HG03565 (cell line): ENCODE results near the gene GNL3L.
A peak's percentile ranks its signal among the peaks of the same experiment; 100 is the strongest.
"Not testable (repeated sequence)": the region's sequence is repeated elsewhere in the genome, so short reads cannot be mapped to it uniquely, and the experiment has no call there.

Experiments used
- ATAC-seq: cut with Tn5 transposase; IDR thresholded peaks from one replicate; pipeline ENCODE4 v1.9.1; 2021; ENCODE audit warnings: mild to moderate bottlenecking, moderate library complexity; ENCODE audit not compliant: unreplicated experiment

Gene GNL3L, protein sequence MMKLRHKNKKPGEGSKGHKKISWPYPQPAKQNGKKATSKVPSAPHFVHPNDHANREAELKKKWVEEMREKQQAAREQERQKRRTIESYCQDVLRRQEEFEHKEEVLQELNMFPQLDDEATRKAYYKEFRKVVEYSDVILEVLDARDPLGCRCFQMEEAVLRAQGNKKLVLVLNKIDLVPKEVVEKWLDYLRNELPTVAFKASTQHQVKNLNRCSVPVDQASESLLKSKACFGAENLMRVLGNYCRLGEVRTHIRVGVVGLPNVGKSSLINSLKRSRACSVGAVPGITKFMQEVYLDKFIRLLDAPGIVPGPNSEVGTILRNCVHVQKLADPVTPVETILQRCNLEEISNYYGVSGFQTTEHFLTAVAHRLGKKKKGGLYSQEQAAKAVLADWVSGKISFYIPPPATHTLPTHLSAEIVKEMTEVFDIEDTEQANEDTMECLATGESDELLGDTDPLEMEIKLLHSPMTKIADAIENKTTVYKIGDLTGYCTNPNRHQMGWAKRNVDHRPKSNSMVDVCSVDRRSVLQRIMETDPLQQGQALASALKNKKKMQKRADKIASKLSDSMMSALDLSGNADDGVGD

DNA sequence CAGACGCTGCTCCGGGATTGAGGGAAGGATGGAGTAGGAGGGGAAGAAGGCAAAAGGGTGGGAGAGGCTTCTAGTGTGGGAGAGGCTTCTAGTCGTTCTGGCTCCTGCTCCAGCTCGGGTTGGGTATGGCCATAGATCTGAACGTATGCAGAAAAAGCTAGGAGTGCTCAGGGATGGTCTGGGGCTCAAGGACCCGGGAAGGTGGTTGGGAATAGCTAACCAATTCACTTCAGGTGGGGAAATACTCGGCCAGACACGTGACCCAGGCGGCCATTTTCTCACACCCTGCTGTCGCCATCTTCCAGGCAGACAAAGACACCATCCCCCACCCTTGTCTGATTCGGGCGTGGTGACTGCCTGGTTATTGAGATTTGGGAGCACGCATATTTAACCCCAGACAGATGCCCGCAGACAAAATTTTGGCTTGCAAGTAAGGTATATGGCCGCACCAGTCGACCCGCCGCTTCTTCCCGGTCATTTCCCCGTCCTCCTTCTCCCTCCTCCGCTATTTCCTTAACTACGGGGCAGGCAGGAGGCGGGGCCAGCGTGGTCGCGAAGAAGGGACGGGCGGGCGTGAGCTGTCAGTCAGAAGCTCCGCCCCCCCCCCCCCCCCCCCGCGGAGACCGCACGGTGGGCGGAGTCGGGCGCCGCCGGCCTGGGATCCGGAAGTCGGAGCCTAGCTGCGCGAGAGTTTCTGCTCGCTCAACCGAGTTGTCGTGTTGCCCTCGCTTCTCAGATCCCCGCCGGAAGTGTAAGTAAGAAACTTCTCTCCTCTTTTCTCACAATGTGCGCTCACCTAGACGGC lies at the start of gene GNL3L:
Gene GNL3L, plus strand, starts transcription at position 668 of the 805 bp plus-strand sequence. CDS start 2,348 bp downstream, outside the sequence.
- peak; percentile 79 for ATAC-seq

GRCh38 chrX:54482839-54483593 lies 47.0 kb upstream of the GNL3L start:
- no peak for ATAC-seq

DNA sequence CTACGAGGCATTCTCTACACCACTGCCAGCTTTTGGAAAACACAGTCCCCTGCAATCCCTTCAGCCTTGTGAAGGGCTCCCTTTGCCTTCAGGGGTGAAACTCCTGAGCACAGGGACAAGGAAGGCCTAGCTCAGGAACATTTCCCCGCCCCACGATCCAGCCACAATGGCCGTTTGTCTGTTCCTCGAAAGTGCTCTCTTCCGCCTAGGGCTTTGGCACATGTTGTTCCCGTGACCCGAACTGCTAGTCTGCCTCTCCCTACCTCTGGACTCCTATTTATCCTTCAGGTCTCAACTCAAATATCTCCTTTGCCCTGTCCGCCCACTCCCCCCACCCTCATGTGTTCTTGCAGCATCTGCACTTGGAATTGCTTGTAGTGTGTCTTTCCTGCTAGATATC lies 46.1 kb upstream of the GNL3L start:
- ATAC-seq: no peak

DNA sequence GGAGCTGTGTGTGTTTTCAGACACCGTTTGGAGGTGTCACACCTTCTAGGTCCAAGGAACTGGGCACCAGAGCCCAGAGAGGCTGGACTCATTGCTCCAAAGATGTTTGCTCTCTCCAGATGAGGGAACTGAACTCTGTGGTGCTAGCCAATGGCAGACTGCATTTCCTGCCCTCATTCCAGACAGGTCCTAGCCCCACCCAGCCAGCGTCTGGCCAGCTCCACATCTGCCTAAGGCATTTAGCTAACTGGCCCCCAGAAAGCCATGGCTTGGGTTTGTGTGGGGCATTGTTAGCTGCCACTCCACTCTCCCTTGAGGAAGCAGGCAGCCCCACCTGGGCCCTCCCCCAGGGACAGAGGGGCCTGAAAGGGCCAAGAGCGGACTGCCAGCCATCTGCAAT lies 45.4 kb upstream of the GNL3L start:
- ATAC-seq: no peak

DNA sequence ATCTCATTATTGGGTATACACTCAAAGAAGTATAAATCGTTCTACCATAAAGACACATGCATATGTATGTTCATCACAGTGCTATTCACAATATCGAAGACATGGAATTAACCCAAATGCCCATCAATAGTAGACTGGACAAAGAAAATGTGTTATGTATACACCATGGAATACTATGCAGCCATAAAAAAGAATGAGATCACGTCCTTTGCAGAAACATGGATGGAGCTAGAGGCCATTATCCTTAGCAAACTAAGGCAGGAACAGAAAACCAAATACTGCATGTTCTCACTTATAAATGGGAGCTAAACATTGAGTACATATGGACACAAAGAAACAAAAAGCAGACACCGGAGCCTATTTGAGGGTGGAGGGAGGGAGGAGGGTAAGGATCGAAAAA lies 40.2 kb upstream of the GNL3L start:
- not testable (repeated sequence) for ATAC-seq

DNA sequence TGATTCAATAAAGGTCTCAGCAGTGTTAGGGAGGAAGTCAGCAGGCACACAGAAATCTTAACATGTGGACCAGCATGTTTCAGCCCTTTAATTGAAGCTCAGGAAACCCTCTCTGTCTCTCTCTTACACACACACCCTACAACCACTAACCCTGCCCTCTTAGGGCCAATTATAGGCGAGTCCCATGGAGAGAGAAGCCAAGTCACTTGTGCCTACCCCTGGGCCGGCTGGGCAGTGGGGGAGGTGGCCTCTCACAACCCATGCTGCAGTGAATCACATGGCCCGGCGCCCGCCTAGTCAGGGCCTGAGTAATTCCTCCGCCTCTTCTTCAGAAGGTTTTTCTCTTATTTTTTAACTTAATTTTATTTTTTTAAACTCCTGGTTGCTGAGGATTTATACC lies 37.7 kb upstream of the GNL3L start:
- no peak for ATAC-seq

DNA sequence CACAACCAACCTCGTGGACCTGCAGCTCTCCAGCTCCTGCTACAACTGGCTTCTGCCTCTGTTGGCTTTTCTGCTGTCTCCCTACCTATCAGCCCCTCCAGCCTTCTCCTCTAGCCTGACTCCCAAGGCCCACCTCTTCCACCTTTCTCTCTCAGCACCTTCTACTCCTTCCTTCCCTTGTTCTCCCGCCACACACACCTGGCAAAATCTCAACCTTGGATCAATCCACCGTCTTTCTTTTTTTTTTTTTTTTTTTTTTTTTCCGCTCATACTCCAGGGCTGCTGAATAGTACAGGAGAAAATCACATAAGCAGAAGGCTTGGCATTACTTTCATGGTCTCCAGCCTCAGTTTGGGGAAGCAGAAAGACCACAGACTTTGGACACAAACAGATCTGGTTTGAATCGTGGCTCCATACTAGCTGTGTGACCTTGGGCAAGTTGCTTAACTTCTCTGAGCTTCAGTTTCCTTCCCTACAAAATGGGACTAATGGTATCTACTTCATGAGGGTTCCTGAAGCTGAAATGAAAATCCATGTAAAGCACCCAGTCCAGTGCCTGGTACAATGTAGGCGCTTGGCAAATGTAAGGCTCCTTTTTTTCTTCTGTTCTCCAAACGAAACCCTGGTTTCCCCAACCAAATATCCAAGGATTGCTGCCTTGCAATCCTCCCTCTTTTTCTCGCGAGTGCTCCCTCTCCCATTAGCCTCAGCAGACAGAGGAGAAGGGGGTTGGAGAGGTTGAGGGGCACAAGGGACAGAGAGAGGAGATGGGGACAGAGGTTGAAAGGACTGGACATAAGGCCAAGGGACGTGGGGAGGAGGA lies 35.6 kb upstream of the GNL3L start:
- ATAC-seq: no peak

- ATAC-seq: no peak
Observed at GRCh38 chrX:54494989-54495813, 34.8 kb upstream of the GNL3L start.

DNA sequence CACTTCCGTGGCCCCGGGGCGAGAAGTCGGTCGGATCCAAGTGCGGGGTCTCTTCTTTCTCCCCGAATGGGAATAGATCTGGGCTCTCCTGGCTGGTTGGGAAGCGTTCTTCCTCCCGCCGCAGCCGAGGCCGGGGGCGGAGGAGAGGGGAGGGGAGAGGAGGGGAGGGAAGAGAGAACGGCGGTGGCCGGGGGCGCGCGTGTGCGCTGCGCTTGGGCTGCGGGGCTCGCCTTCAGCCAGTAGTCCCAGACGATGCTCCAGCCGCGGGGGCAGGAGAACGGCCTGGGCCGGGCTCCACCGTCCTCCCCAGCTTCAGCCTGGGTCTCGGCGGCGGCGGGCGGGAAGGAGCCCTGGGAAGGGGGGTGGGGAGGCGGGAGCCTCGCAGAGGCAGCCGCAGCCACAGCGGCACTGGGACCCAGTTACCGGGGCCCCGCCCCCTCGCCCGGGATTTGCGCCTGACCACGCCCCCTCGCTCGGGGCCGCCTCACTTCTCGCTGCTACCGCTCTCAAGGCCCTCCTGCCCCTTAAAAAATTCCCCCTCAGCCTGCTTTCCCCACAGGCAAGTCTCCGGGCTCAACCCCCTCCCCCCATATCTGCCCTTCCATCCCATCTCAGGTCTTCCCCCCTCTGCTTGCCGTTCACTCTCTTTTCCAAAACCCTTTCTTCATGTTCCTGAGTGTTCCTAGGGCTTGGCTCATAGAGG lies 34.1 kb upstream of the GNL3L start, which contains the start of gene FGD1:
Gene FGD1, minus strand, starts transcription at position 421 of the 703 bp plus-strand sequence. CDS start 802 bp downstream, outside the sequence.
- ATAC-seq: no peak

DNA sequence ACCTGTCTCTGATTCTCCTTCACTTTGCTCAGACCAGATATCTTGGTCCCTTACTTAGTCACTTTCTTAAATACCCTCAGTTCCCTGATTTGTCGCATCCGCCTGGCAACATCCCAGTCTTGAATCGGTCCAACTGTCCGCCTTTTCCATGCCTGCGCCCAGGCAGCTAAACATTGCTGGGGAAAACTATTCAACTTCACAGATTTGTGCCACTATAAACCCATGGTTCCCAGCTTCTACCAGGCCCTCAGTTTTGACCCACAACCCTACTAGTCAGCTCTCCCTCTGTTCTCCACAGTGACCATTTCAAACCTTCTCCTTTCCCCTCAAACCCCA lies 33.5 kb upstream of the GNL3L start:
- ATAC-seq: no peak

GRCh38 chrX:54496936-54497335 lies 33.1 kb upstream of the GNL3L start:
- ATAC-seq: no peak

- no peak for ATAC-seq
Observed at GRCh38 chrX:54509400-54509799, 20.6 kb upstream of the GNL3L start.

DNA sequence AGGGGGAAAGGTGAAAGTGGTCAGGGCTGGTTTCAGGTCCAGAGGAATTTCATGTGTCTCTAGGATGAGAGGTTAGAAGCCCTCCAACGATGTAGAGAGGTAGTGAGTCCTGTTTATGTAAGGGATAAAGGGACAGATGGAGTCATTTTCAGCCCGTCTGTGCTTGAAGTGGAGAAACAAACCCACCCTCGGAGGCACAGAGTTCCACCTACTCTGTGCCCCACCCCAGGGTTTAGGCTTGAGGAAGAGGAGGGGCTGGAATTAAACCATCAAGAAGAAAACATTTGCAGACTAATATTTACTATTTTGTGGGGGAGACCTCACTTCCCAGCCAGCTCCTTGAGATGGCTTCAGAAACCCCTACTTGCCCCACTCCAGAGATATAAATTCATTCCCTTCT lies 868 bp upstream of the GNL3L start:
- ATAC-seq: no peak

- ATAC-seq: peak; percentile 19
Observed at GRCh38 chrX:54530357-54530900, 410 bp downstream of the GNL3L start.

DNA sequence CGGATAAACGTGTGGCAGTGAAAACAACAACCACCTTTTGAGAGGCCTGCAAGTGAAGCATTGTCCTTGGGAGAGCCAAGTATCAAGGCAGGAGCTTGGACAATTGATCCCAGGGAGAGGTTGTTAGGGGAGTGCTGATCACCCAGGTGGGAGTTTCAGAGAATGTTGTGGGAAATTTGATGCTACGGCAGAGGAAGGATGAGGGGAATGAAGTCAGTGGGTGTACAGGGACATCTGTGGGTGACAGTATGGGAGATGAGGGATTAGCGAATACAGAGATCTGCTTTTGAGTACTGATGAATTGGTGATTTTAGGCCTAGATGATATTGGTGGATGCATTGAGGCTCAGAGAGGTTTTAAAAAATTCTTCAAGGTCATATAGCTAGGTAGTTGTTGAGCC lies 4.3 kb downstream of the GNL3L start:
- no peak for ATAC-seq

GRCh38 chrX:54540289-54540688 lies 10.3 kb downstream of the GNL3L start:
- no peak for ATAC-seq

- not testable (repeated sequence) for ATAC-seq
Observed at GRCh38 chrX:54542239-54542638, 12.2 kb downstream of the GNL3L start.

DNA sequence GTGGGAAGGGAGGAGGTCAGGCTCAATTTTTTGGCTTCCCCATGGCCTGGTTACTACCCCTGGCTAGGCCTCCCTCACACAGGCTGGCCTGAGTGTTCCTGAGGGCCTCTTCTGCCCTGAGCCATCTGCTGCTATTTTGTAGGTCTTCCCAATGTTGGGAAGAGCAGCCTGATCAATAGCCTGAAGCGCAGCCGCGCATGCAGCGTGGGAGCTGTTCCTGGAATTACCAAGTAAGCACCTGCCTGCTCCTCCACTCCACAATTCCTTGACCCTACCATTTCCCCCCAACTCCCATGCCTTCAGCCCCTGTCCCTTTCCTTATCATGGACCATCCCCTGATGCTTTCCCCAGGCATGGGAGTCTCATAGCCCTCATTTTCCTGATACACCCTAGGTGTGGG lies 20.8 kb downstream of the GNL3L start:
- no peak for ATAC-seq
